Stomach (tissue), 4 donors: Measurements from ENCODE around the gene TSPAN12.

Experiments
- CTCF ChIP-seq, 7 experiments: fragments of 450-650 bp in 4 of 7; fragments of 200-600 bp in 3 of 7; sonication (generic) in 3 of 7; IDR thresholded peaks; one replicate each; pipeline ENCODE4 v1.5.1; 2016 to 2019; ENCODE audit warnings: antibody characterized with exemption in 7 of 7, control low read depth in 2 of 7, mild to moderate bottlenecking in 1 of 7
- POLR2A ChIP-seq, 4 donors: fragments of 450-650 bp; IDR thresholded peaks; one replicate each; pipeline ENCODE4 v1.6.1; 2016; ENCODE audit warnings: antibody characterized with exemption in 4 of 4, control low read depth in 2 of 4, mild to moderate bottlenecking in 1 of 4, moderate library complexity in 1 of 4

- TF ChIP-seq POLR2A (IDR thresholded peaks at IDR 0.05) (no peak), CTCF (IDR thresholded peaks at IDR 0.05) (no peak)
Measured at GRCh38 chr7:120802751-120803150, 55.2 kb downstream of the TSPAN12 start.
